ENCODE results near the gene PRDX3. TPM values are rescaled to one million over a fixed set of nuclear protein-coding genes. Genes with fewer than 3 reads are reported as not detected.

PRDX3 gene
- 100 to 1,000 TPM in 1 of 5 experiments, 10 to 100 TPM in 4; 11.7 to 120 (median 35.4) TPM for total RNA-seq
- polyA plus RNA-seq = 10 to 100 TPM; 70.7 to 87.5 TPM
- 9.3 reads per million, percentile 34 among the genes with 10 or more reads in this experiment for total RNA-seq

DNA sequence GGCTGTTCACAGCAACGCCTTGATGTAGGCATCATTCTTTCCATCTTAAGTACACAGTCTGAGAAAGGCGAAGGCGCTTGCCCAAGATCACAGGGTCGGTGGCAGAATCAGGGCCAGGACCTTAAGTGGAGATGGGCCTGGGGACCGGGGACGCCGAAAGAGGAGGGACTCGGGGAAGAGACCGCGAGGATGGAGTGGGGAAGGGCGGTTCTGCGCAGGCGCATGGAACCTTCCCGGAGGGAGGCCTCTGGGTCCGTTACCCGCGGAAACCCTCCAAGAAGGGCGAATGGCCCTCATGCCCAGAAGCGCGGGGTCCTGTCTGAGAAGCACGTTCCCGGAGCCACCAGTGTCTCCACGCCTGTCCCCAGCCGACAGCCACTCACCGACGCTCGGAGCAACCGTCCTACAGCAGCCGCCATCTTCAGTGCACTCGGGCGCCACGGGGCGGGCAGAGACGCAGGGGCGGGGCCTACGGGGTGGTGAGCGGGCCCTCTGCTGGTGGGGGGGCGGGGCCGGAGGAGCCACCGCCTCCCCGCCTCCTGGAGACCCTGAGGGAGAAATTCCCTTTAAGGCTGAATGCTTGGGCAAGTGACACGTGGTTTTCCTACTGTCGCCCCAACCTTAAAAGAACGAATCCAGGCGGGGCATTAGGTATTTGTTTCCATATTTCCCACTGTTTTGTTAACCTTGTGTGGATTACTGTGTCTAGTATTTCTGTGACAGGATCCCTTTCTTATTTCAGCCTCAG is at the start of gene PRDX3:
PRDX3 (minus strand) TSS at position 441 of the 748 bp plus-strand sequence; CDS start at position 419, 22 bp downstream.
- no peaks in the 10 kb centered on the region for H3K9me3 ChIP-seq (ENCODE audit: control insufficient read depth in 2 of 3, low read length in 3 of 3)
- H3K36me3 ChIP-seq (ENCODE audit: control insufficient read depth in 2 of 3, insufficient read depth in 3 of 3, low read length in 3 of 3) = peaks cover 0 to 21% (median 0%) of the 10 kb centered on the region in 3 experiments
- ATAC-seq (peak; percentile 100), DNase-seq (peak; percentile 81 to 96 (median 89))
- Mint-ChIP-seq H3K4me1 (peaks cover 13 to 48% (median 36%) of the 10 kb centered on the region in 7 donors), H3K36me3 (peaks cover 0 to 13% (median 5%) of the 10 kb centered on the region in 5 donors), H3K9me3 (no peaks in the 10 kb centered on the region), H3K4me3 (peak within 1 kb of the TSS; percentile 91 to 99 (median 96)), H3K27me3 (no peaks in the 10 kb centered on the region), H3K27ac (peak within 1 kb of the TSS; percentile 86 to 98 (median 93))
- H3K27ac ChIP-seq (ENCODE audit: low read depth, low read length) = peak within 1 kb of the TSS; percentile 79
- peaks cover 7 to 13% of the 10 kb centered on the region in 2 donors for H3K4me1 ChIP-seq (ENCODE audit: control insufficient read depth in 2 of 2, insufficient read depth in 2 of 2, low read length in 2 of 2)
- ChIA-PET CTCF (interaction anchor here (0.7 kb wide), 1 partner anchor 46 kb away, joined by 4 read pairs; no protein-coding TSS in a partner anchor), POLR2A (interaction anchor here (1.0 to 1.9 kb wide), 4 partner anchors 11 to 29 kb away, joined by 3 to 6 read pairs (median 4); no protein-coding TSS in a partner anchor)
- intact Hi-C loops (cut with micrococcal nuclease) = loop anchor here (1.0 to 5.0 kb wide), 17 partner anchors 12 to 714 kb away; partner anchors contain the start of genes DENND10 (in 2 of the 2), EIF3A (in 2 of the 2), GRK5 (in 2 of the 2) and RGS10 (in 2 of the 2)
- no peaks in the 10 kb centered on the region for H3K27me3 ChIP-seq (ENCODE audit: control insufficient read depth in 2 of 2, insufficient read depth in 2 of 2, low read length in 2 of 2)
- H3K4me3 ChIP-seq (ENCODE audit: low read length) = peak within 1 kb of the TSS; percentile 97

GRCh38 chr10:119227825-119228224 is 49.2 kb upstream of the PRDX3 start:
- Histone ChIP-seq H3K4me3 (ENCODE audit: low read length) (no peak overlapping the region), H3K9me3 (ENCODE audit: control insufficient read depth in 2 of 3, low read length in 3 of 3) (no peaks in the 10 kb centered on the region), H3K36me3 (ENCODE audit: control insufficient read depth in 2 of 3, insufficient read depth in 3 of 3, low read length in 3 of 3) (no peaks in the 10 kb centered on the region), H3K4me1 (ENCODE audit: control insufficient read depth in 2 of 2, insufficient read depth in 2 of 2, low read length in 2 of 2) (no peaks in the 10 kb centered on the region), H3K27ac (ENCODE audit: low read depth, low read length) (no peak overlapping the region), H3K27me3 (ENCODE audit: control insufficient read depth in 2 of 2, insufficient read depth in 2 of 2, low read length in 2 of 2) (no peaks in the 10 kb centered on the region)
- H3K9me3 Mint-ChIP-seq = peaks cover 0 to 18% (median 7%) of the 10 kb centered on the region in 11 donors
- intact Hi-C loops (cut with micrococcal nuclease) = no loop called here
- CTCF ChIA-PET = interaction anchor here (0.7 kb wide), 1 partner anchor 685 kb away, joined by 3 read pairs; no protein-coding TSS in a partner anchor
- peaks cover 21 to 57% (median 52%) of the 10 kb centered on the region in 7 donors for H3K4me1 Mint-ChIP-seq
- no peaks in the 10 kb centered on the region for H3K27me3 Mint-ChIP-seq
- POLR2A ChIA-PET = interaction anchor here (0.6 kb wide), 1 partner anchor 26 kb away, joined by 4 read pairs; no protein-coding TSS in a partner anchor
- DNase-seq (no peak), ATAC-seq (no peak)
- no peak overlapping the region for H3K4me3 Mint-ChIP-seq
- H3K36me3 Mint-ChIP-seq = peaks cover 3 to 42% (median 29%) of the 10 kb centered on the region in 5 donors
- H3K27ac Mint-ChIP-seq = peak overlapping the region in 1 of 9 donors; percentile 51

GRCh38 chr10:119225083-119225658 is 46.6 kb upstream of the PRDX3 start:
- peaks cover 0 to 22% (median 10%) of the 10 kb centered on the region in 5 donors for H3K36me3 Mint-ChIP-seq
- peak overlapping the region in 1 of 9 donors; percentile 75 for H3K27ac Mint-ChIP-seq
- peaks cover 0 to 5% (median 0%) of the 10 kb centered on the region in 11 donors for H3K9me3 Mint-ChIP-seq
- Histone ChIP-seq H3K27me3 (ENCODE audit: control insufficient read depth in 2 of 2, insufficient read depth in 2 of 2, low read length in 2 of 2) (no peaks in the 10 kb centered on the region), H3K9me3 (ENCODE audit: control insufficient read depth in 2 of 3, low read length in 3 of 3) (no peaks in the 10 kb centered on the region), H3K36me3 (ENCODE audit: control insufficient read depth in 2 of 3, insufficient read depth in 3 of 3, low read length in 3 of 3) (no peaks in the 10 kb centered on the region), H3K27ac (ENCODE audit: low read depth, low read length) (no peak overlapping the region), H3K4me3 (ENCODE audit: low read length) (no peak overlapping the region), H3K4me1 (ENCODE audit: control insufficient read depth in 2 of 2, insufficient read depth in 2 of 2, low read length in 2 of 2) (no peaks in the 10 kb centered on the region)
- H3K4me1 Mint-ChIP-seq = peaks cover 22 to 54% (median 42%) of the 10 kb centered on the region in 7 donors
- H3K27me3 Mint-ChIP-seq = no peaks in the 10 kb centered on the region
- no peak for ATAC-seq
- intact Hi-C loops (cut with micrococcal nuclease) = no loop called here
- POLR2A ChIA-PET = interaction anchor here (1.0 kb wide), 1 partner anchor 64 kb away, joined by 3 read pairs; no protein-coding TSS in a partner anchor
- CTCF ChIA-PET = interaction anchor here (0.6 to 0.7 kb wide), 2 partner anchors 19 to 46 kb away, joined by 4 read pairs; no protein-coding TSS in a partner anchor
- H3K4me3 Mint-ChIP-seq = no peak overlapping the region
- DNase-seq = no peak

- DNase-seq = no peak
- POLR2A ChIA-PET = no interaction called here
- Histone ChIP-seq H3K36me3 (ENCODE audit: control insufficient read depth in 2 of 3, insufficient read depth in 3 of 3, low read length in 3 of 3) (no peaks in the 10 kb centered on the region), H3K27me3 (ENCODE audit: control insufficient read depth in 2 of 2, insufficient read depth in 2 of 2, low read length in 2 of 2) (no peaks in the 10 kb centered on the region), H3K27ac (ENCODE audit: low read depth, low read length) (no peak overlapping the region), H3K4me3 (ENCODE audit: low read length) (no peak overlapping the region), H3K9me3 (ENCODE audit: control insufficient read depth in 2 of 3, low read length in 3 of 3) (no peaks in the 10 kb centered on the region), H3K4me1 (ENCODE audit: control insufficient read depth in 2 of 2, insufficient read depth in 2 of 2, low read length in 2 of 2) (peaks cover 0 to 7% of the 10 kb centered on the region in 2 donors)
- ATAC-seq = no peak
- H3K4me1 Mint-ChIP-seq = peaks cover 11 to 49% (median 41%) of the 10 kb centered on the region in 7 donors
- H3K27me3 Mint-ChIP-seq = no peaks in the 10 kb centered on the region
- peaks cover 0 to 8% (median 4%) of the 10 kb centered on the region in 5 donors for H3K36me3 Mint-ChIP-seq
- intact Hi-C loops (cut with micrococcal nuclease) = no loop called here
- peak overlapping the region in 1 of 9 donors; percentile 22 for H3K27ac Mint-ChIP-seq
- no peak overlapping the region for H3K4me3 Mint-ChIP-seq
- CTCF ChIA-PET = no interaction called here
- peaks cover 0 to 3% (median 0%) of the 10 kb centered on the region in 11 donors for H3K9me3 Mint-ChIP-seq
Observed at GRCh38 chr10:119222966-119223386, 44.4 kb upstream of the PRDX3 start.

- Mint-ChIP-seq H3K27ac (no peak overlapping the region), H3K9me3 (peaks cover 0 to 2% (median 0%) of the 10 kb centered on the region in 11 donors), H3K4me3 (no peak overlapping the region), H3K36me3 (peaks cover 0 to 7% (median 0%) of the 10 kb centered on the region in 5 donors), H3K27me3 (no peaks in the 10 kb centered on the region), H3K4me1 (peaks cover 11 to 50% (median 43%) of the 10 kb centered on the region in 7 donors)
- H3K27me3 ChIP-seq (ENCODE audit: control insufficient read depth in 2 of 2, insufficient read depth in 2 of 2, low read length in 2 of 2) = no peaks in the 10 kb centered on the region
- H3K36me3 ChIP-seq (ENCODE audit: control insufficient read depth in 2 of 3, insufficient read depth in 3 of 3, low read length in 3 of 3) = no peaks in the 10 kb centered on the region
- H3K4me1 ChIP-seq (ENCODE audit: control insufficient read depth in 2 of 2, insufficient read depth in 2 of 2, low read length in 2 of 2) = peaks cover 0 to 11% of the 10 kb centered on the region in 2 donors
- no peaks in the 10 kb centered on the region for H3K9me3 ChIP-seq (ENCODE audit: control insufficient read depth in 2 of 3, low read length in 3 of 3)
- H3K4me3 ChIP-seq (ENCODE audit: low read length) = no peak overlapping the region
- ChIA-PET CTCF (interaction anchor here (0.5 to 0.9 kb wide), 3 partner anchors 23 to 578 kb away, joined by 3 read pairs; no protein-coding TSS in a partner anchor), POLR2A (interaction anchor here (0.6 kb wide), 1 partner anchor 64 kb away, joined by 3 read pairs; no protein-coding TSS in a partner anchor)
- ATAC-seq = no peak
- no peak for DNase-seq
- intact Hi-C loops (cut with micrococcal nuclease) = no loop called here
- no peak overlapping the region for H3K27ac ChIP-seq (ENCODE audit: low read depth, low read length)
Observed at GRCh38 chr10:119222537-119222936, 43.9 kb upstream of the PRDX3 start.

DNA sequence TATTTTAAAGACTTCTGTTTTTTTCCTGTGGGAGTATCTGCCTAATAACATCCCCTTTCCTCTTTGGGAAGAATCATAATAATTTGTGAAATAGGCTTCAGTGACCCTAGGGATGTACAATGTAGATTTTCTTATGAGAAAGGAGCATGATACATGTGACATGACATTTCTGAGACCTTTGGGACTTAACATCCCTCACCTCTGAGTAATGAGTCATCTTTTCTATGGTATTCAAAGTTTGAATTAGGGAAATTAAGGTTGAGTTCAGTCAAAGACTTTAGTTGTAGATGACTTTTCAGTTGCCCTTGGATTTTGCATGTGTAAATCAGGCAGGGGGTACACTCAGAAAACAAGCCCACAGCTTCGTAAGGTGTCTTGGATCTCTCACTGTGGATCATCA is 43.1 kb upstream of the PRDX3 start:
- Histone ChIP-seq H3K4me1 (ENCODE audit: control insufficient read depth in 2 of 2, insufficient read depth in 2 of 2, low read length in 2 of 2) (peaks cover 0 to 11% of the 10 kb centered on the region in 2 donors), H3K9me3 (ENCODE audit: control insufficient read depth in 2 of 3, low read length in 3 of 3) (no peaks in the 10 kb centered on the region), H3K4me3 (ENCODE audit: low read length) (no peak overlapping the region), H3K27ac (ENCODE audit: low read depth, low read length) (no peak overlapping the region), H3K36me3 (ENCODE audit: control insufficient read depth in 2 of 3, insufficient read depth in 3 of 3, low read length in 3 of 3) (no peaks in the 10 kb centered on the region), H3K27me3 (ENCODE audit: control insufficient read depth in 2 of 2, insufficient read depth in 2 of 2, low read length in 2 of 2) (no peaks in the 10 kb centered on the region)
- peaks cover 15 to 57% (median 49%) of the 10 kb centered on the region in 7 donors for H3K4me1 Mint-ChIP-seq
- no peaks in the 10 kb centered on the region for H3K27me3 Mint-ChIP-seq
- ATAC-seq = no peak
- CTCF ChIA-PET = interaction anchor here (0.9 kb wide), 1 partner anchor 22 kb away, joined by 3 read pairs; no protein-coding TSS in a partner anchor
- POLR2A ChIA-PET = no interaction called here
- peaks cover 0 to 2% (median 0%) of the 10 kb centered on the region in 11 donors for H3K9me3 Mint-ChIP-seq
- H3K4me3 Mint-ChIP-seq = no peak overlapping the region
- DNase-seq = no peak
- H3K27ac Mint-ChIP-seq = peak overlapping the region in 2 of 9 donors; percentile 21 to 37
- H3K36me3 Mint-ChIP-seq = peaks cover 0 to 4% (median 0%) of the 10 kb centered on the region in 5 donors
- intact Hi-C loops (cut with micrococcal nuclease) = no loop called here

All from naive thymus-derived CD4-positive, alpha-beta T cell (primary cell).